HG03432 (cell line): ENCODE results near the gene CYB561A3.

Experiments used
- ATAC-seq: cut with Tn5 transposase; IDR thresholded peaks from one replicate; pipeline ENCODE4 v1.9.1; 2021; ENCODE audit warnings: mild to moderate bottlenecking, moderate library complexity; ENCODE audit not compliant: unreplicated experiment

Gene CYB561A3

DNA sequence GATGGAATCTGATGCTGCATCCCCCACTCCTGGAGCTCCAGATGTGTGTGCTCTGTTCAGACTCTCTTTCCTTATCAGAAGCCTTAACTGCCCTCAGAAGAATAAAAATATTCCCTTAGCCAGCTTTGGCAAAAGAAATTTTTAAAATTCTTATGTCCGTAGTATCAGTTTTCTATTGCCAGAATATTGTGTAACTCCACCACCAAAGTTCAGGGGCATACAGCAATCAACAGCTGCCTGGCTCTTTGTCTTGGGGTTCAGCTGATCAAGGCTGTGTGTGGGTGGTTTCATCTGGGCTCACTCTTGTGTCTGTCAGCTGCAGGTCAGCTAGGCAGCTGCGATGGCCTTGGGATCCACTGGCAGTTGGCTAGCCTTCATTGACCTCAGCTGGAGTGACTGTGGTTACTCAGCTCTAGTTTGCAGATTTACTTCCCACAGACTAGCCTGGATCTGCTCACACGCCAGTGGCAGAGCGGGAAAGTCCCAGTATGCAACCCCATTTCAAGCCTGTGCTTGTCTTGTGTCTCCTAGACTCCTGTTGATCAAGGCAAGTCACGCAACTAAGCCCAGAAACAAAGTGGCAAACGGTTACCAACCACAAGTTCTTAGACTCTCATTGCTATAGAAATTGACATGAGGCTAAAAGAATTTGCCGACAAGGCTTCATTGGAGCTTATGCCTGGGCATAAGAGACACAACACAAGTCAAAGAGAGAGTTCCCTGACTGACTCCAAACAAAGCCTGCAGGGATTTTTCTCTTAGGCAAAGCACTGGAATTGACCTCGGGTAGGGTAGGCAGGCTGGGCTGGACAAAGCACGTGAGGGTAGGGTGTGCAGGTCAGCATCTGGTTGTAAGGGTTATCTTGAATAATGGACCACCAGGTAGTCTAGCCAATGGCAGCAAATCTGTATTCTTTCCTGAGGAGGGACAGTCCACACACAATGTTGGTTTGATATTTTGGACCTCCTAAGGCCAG, 8.0 kb upstream of the CYB561A3 start:
- peak; percentile 76 for ATAC-seq

DNA sequence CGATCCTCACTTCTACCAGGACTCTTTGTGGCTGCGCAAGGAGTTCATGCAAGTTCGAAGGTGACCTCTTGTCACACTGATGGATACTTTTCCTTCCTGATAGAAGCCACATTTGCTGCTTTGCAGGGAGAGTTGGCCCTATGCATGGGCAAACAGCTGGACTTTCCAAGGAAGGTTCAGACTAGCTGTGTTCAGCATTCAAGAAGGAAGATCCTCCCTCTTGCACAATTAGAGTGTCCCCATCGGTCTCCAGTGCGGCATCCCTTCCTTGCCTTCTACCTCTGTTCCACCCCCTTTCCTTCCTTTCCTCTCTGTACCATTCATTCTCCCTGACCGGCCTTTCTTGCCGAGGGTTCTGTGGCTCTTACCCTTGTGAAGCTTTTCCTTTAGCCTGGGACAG, 7.0 kb upstream of the CYB561A3 start:
- no peak for ATAC-seq

DNA sequence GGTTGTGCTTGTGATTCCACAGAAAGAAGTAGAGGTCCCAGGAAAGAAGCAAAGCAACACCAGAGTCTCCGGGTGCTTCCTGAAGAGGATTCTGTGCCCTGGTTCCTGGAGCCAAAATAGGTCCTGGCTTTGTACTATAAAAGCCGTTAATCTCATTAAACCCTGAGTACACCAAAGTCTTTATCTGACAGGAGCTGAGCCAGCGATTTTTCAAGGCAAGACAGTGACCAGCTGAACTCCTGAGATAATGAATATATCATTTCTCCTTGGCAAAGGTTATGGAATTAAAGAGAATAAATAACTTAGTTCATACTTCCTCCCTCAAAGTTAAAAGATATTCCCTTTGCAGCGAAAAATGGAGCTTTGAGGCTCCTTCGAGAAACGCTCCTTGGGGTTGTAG, 5.7 kb upstream of the CYB561A3 start:
- no peak for ATAC-seq

DNA sequence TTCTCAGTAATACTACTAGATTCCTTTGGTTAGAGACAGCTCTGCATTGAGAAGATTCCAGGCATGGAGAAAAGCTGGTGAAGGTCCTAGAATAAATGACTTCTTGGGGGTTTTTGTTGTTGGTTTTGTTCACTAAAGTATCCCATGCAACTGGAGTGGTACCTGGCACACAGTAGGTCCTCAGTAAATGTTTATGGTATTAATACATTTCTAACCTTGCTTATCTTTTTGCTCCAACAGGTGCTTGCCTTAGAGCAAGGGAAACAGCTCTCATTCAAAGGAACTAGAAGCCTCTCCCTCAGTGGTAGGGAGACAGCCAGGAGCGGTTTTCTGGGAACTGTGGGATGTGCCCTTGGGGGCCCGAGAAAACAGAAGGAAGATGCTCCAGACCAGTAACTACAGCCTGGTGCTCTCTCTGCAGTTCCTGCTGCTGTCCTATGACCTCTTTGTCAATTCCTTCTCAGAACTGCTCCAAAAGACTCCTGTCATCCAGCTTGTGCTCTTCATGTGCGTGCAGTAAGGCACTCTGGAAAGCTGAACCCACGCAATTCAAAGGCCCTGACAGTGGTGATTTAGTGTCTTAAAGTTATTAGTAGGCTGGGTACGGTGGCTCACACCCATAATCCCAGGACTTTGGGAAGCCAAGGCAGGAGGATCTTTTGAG, 2.5 kb upstream of the CYB561A3 start:
- ATAC-seq = no peak

DNA sequence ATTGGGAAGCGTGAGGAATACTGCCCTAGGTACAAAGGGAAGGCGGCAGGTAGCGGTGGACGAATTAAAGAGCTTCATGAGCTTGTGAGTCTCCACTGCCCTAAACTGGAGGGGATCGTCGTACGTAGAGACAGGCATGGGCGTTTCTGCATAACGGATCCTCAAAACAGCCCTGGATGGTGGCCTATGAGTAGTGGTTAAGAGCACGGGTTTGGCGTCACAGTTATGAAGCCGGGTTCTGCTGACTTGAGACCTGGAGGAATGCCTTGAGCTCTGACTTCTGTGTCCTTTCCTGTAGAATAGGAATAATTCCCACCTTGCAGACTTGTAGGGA, 827 bp upstream of the CYB561A3 start:
- no peak for ATAC-seq

DNA sequence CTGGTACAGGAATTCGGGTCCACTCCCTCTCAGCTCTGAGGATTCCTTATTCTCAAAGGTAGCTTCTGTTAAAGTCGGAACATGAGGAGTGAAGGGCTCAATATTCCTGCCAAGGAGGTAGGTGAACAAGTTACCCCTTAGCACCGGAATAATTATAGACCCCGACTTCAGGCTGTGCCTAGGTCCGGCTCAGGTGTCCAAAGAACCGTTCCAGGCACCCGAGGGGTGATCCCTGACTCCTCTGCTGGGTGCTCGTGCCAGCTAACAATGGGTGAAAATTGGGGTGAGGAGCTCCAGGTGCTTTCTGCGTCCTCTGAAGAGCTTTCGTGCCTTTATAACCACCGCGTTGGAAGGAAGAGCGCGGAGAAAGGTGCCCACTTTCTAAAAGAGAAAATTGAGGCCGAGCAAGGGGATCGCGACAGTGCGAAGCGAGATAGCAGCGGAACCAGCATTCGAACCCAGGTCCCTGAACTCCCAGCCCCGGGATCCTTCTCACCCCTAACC, 393 bp downstream of the CYB561A3 start:
- ATAC-seq = no peak

DNA sequence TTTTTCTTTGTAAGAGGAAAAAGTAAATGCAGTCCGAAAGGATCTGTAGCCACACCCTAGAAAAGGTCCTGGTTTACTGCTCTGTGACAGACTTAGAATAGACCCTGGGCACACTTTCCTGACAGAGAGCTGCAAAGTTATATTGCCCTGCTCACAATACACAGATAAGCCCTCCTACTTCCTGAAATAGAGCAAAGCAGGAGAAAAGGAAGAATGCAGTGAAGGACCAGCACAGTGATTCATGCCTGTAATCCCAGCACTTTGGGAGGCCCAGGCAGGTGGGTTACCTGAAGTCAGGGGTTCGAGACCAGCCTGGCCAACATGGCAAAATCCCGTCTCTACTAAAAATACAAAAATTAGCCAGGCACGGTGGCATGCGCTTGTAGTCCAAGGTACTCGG, 2.2 kb downstream of the CYB561A3 start:
- no peak for ATAC-seq

DNA sequence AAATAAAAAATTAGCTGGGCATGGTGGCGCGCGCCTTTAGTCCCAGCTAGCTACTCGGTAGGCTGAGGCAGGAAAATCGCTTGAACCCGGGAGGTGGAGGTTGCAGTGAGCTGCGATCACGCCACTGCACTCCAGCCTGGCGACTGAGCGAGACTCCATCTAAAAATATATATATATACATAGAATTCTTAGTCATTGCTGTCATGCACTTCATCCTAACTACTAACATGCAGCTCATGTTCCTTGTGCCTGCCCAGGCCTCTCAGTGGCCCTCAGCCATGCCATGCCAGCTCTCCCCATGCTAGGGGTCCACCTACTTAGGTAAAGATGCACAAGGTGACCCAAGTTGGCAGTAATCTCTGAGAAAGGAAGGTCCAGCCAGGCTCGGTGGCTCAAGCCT, 3.1 kb downstream of the CYB561A3 start:
- ATAC-seq = no peak

DNA sequence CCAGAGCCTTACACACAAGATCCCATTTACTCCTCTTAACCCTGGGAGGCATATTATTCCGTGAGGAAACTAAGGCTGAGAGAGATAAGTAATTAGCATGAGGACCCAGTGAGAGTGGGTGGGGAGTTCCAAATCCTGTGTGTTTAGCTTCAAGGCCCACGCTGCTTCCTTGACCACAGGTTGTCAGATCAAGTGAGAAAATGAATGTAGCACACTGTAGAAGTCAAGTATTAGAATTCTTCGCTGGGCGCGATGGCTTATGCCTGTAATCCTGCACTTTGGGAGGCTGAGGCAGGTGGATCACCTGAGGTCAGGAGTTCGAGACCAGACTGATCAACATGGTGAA, 3.8 kb downstream of the CYB561A3 start:
- ATAC-seq = no peak

DNA sequence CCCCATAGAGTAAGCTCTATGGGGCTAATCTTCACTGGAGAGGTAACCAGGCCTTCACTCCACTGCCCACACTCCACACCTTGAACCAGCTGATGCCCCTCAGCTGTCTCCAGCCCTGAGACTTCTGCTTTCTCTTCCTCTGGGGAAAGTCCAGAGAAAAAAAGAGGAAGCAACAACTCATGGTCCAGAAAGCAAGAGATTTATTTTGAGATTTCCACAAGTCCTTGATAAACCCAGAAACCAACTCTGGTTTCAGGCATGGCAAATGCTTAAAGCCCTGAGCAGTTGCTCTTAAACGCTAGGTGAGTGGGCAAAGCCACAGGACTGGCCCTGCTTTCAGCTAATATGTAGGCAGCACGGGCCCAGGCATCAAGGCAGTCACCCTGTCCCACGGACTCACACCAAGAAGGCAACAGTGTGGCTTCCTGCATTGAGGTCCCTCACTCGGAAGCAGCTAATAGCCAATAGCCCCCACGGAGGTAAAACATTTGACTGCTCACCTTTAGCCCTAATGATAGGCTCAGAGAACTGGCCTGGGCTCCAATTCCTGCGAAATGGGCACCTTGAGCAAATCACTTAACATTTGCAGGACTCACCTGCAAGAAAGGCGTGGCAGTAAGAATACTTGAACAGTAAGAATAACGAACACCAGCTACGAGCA, 4.3 kb downstream of the CYB561A3 start:
- ATAC-seq = peak; percentile 54

DNA sequence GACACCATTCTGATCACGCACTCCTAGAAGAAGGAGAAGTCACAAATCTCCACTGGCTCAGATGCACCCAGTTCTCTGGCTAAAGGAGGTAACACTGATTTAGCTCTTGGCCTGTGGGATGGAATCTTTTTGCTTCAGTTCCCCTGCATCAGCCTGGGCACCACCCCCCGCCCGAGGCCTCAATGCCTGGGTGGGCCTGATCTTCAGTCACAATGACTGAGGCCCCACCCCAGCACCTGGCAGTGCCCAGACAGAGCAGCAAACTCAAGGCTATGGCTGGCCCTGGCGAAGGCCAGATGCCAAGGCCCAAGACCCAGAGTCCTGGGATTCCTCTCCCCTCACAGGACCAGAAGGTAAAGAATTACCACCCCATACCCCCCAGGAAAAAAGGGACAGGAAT, 5.0 kb downstream of the CYB561A3 start:
- ATAC-seq = no peak

DNA sequence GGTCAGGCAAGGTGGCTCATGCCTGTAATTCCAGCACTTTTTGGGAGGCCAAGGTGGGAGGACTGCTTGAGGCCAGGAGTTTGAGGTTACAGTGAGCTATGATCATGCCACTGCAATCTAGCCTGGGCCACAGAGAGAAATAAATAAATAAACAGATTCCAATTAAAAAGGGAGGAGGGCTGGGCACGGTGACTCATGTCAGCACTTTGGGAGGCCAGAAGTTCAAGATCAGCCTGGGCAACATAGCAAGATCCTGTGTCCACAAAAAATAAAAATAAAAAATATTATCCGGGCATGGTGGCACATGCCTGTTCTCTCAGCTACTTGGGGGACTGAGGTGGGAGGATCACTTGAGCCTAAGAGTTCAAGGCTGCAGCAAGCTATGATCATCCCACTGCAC, 7.5 kb downstream of the CYB561A3 start:
- ATAC-seq = no peak

DNA sequence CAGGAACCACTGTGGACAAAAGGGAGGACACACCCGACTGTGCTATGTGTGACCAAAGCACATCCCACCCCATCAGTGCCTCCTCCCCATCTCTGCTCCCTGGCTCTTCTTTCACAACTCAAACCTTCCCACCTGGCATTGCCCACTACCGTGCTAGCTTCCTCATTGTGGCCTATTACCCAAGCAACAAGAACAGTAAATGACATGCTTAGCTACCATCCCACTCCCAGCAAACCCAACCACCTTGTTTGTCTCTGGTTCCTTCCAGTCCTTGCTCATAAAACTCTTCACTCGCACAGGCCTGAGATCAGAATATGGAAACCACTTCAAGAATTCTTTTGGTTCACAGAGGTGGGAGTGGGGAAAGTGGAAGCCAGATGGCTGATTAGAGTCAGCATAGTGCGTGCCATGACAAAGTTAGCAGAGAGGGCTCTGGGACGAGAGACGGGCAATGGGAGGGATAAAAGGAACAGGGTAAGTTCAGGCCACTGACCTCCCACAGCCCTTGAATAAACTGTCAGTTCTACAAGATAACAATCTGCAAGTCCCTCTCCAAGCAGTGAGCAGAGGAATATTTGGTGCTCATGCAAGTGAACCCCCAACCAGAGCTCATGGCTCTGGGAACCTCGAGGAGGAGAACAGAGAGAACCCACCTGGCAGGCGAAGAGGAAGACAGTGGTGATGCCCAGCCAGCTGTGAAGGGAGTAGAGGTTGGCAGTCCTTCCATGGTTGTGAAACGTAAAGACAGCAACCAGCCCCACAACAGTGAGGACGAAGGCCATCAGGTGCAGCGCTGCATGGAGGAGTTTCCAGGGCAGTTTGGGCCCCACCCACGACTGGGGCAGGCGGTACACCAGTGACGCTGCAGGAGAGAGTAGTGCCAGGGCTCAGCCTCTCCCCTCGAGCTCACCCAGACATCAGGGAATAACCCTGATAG, 8.3 kb downstream of the CYB561A3 start:
- ATAC-seq = no peak

DNA sequence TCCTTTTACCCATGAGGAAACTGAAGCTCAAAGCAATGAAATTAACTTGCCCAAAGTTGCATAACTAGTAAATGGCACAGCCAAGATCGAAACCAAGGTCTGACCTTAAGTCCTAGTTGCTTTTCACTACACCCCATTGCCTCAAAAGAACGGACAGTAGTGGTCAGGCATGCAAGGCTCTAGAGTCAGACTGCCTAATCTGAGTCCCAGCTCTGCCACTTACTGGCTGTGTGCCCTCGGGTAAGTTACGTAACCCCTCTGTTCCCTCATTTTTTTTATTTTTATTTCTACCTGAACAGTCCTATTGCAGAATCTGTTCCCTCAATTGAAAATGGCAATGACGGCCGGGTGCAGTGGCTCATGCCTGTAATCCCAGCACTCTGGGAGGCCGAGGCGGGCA, 9.6 kb downstream of the CYB561A3 start:
- no peak for ATAC-seq

DNA sequence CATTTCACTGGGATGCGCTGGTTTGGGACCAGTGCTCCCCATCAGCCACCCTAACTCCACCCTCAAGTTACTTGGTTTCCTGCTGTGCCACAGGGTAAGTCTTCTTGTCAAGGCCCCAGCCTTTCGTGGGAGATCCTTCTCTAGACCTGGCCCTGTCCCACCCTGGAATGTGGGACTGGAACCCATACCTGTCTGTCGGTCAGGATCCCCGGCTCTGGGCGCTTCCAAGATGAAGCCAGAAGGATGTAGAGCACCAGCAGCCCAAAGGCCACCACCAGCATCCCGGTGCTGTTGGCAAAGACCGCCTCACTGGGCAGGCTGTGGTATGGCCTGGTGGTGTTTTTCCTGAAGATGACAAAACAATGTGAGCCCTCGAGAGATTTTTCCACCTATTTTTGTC, 10.9 kb downstream of the CYB561A3 start:
- no peak for ATAC-seq

DNA sequence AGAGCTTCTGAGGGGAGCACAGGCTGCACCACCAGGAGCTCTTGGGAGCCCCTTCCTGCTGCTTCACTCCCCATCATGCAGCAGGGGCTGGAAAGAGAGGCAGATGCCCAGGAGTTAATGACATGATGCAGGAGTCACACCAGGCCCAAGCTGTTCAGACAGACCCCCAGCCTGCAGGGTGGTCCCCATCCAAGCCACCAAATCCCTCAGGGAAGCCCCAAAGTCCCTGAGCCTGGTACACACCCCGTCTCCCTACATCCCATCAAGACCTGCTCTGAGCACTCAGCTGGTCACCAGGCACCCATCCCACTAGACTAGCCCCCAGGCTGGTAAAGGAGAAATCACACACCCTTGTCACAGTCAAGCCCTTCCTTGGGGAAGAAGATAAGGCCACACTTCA, 11.3 kb downstream of the CYB561A3 start:
- ATAC-seq = no peak

DNA sequence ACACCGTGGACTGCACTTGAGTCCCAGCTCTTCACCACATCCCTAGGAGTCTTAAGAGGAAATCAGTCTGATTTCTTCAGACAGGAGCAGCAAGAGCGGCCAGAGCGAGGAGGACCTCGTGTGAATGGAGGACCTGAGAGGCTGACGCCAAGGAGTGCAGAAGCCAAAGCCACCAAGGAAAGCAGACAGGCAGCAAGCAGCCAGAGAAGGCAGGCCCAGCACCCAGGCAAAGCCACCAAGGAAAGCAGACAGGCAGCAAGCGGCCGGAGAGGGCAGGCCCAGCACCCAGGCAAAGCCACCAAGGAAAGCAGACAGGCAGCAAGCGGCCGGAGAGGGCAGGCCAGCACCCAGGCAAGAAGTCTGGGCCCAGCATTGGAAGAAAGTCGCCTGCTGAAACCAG, 11.8 kb downstream of the CYB561A3 start:
- no peak for ATAC-seq

DNA sequence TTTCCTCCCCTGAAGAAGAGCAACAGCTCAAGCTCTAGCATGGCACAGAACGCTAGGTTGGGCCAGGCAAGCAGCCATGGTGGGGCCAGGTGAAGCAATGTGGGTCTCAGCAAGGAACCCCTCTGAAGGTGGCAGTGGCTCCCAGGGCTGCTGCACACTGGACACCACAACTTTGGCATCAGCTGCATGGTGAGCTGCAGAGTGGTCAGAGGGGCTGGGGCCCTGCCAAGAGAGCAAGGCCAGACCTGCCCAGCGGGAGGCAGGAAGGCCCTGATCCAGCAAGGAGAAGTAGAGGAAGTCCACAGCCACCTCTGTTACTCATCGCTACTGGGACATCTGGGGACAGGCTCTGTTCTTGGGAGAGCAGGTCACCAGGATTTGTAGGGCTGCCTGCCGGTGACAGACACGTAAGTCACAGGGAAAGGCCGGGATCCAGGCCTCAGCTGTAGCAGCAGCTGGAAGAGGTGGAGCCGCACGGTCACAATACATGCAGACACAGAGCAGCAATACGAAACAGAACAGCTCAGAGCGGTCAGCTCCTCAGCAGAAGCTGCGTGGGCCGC, 12.4 kb downstream of the CYB561A3 start:
- ATAC-seq = no peak

DNA sequence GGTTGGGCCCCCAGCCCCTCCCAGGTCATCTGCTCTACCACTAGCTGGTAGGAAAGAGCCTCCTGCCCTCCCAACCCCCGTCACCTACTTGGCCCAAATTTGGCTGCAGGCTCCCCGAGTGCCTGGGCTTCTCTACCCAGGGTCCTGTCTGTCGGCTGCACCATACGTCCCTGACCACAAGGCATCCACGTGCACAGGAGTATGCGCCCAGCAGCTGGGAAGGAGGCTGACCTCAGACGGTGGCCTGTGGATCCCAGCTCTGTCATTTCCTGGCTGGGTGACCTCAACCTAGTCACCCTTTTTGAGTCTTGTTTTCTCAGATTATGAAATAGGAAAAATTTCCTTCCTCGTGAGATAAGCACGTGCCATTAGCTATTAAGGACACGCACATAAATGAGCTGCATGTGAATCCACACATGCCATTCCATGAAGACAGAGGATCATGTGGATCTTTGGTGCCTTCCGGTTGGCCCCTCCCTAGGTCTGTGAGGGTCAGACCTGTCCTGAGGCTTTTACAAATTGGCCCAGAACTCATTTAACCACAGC, 13.7 kb downstream of the CYB561A3 start:
- ATAC-seq = no peak
